Keratinocyte (primary cell): ENCODE results near the gene NANOS1.

Experiments
- EZH2 ChIP-seq: IDR thresholded peaks from one replicate; pipeline ENCODE4 v1.6.1; 2012; ENCODE audit warnings: inconsistent platforms, mild to moderate bottlenecking, low read length, moderate library complexity
- TF ChIP-seq, protein P1 (sequence below), 3 experiments: IDR thresholded peaks in 1 of 3; conservative IDR thresholded peaks in 1 of 3; optimal IDR thresholded peaks in 1 of 3; 2 replicates in 2 of 3; 3 replicates in 1 of 3; pipeline versions ENCODE3 to v1.5.1; 2011; ENCODE audit warnings: low read length in 3 of 3, mild to moderate bottlenecking in 3 of 3, moderate library complexity in 2 of 3, control low read depth in 1 of 3, inconsistent platforms in 1 of 3; ENCODE audit not compliant: insufficient read depth in 2 of 3; ENCODE audit errors: extremely low read depth in 1 of 3

GRCh38 chr10:118983263-118983662, 46.3 kb upstream of the NANOS1 start:
- no peak for TF ChIP-seq EZH2
- TF ChIP-seq, protein P1, sequence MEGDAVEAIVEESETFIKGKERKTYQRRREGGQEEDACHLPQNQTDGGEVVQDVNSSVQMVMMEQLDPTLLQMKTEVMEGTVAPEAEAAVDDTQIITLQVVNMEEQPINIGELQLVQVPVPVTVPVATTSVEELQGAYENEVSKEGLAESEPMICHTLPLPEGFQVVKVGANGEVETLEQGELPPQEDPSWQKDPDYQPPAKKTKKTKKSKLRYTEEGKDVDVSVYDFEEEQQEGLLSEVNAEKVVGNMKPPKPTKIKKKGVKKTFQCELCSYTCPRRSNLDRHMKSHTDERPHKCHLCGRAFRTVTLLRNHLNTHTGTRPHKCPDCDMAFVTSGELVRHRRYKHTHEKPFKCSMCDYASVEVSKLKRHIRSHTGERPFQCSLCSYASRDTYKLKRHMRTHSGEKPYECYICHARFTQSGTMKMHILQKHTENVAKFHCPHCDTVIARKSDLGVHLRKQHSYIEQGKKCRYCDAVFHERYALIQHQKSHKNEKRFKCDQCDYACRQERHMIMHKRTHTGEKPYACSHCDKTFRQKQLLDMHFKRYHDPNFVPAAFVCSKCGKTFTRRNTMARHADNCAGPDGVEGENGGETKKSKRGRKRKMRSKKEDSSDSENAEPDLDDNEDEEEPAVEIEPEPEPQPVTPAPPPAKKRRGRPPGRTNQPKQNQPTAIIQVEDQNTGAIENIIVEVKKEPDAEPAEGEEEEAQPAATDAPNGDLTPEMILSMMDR (optimal IDR thresholded peaks at IDR 0.05 in 1 of 3, IDR thresholded peaks at IDR 0.05 in 1 of 3, conservative IDR thresholded peaks at IDR 0.05 in 1 of 3; ENCODE audit: extremely low read depth in 1 of 3, insufficient read depth in 2 of 3, low read length in 3 of 3), result no peak
